Measurements from ENCODE around the gene SKAP2.

SKAP2 gene

GRCh38 chr7:26633557-26633956 lies 230.8 kb downstream of the SKAP2 start:
- DNase-seq (ENCODE audit: low read depth) = no peak

GRCh38 chr7:26631601-26632000 lies 232.8 kb downstream of the SKAP2 start:
- DNase-seq (ENCODE audit: low read depth) = no peak

GRCh38 chr7:26630941-26631580 lies 233.3 kb downstream of the SKAP2 start:
- DNase-seq (ENCODE audit: low read depth) = no peak

GRCh38 chr7:26630361-26630760 lies 234.0 kb downstream of the SKAP2 start:
- no peak for DNase-seq (ENCODE audit: low read depth)

GRCh38 chr7:26629696-26630095 lies 234.7 kb downstream of the SKAP2 start:
- DNase-seq (ENCODE audit: low read depth) = no peak

- no peak for DNase-seq (ENCODE audit: low read depth)
These were observed 236.5 kb downstream of the SKAP2 start for GRCh38 chr7:26627891-26628341.

- no peak for DNase-seq (ENCODE audit: low read depth)
These were observed 237.2 kb downstream of the SKAP2 start for GRCh38 chr7:26627221-26627620.

- no peak for DNase-seq (ENCODE audit: low read depth)
These were observed 237.7 kb downstream of the SKAP2 start for GRCh38 chr7:26626687-26627086.

GRCh38 chr7:26626156-26626555 lies 238.2 kb downstream of the SKAP2 start:
- no peak for DNase-seq (ENCODE audit: low read depth)

GRCh38 chr7:26625286-26625685 lies 239.1 kb downstream of the SKAP2 start:
- no peak for DNase-seq (ENCODE audit: low read depth)

- no peak for DNase-seq (ENCODE audit: low read depth)
These were observed 239.6 kb downstream of the SKAP2 start for GRCh38 chr7:26624839-26625238.

GRCh38 chr7:26624431-26624830 lies 240.0 kb downstream of the SKAP2 start:
- no peak for DNase-seq (ENCODE audit: low read depth)

GRCh38 chr7:26620352-26620751 lies 244.0 kb downstream of the SKAP2 start:
- no peak for DNase-seq (ENCODE audit: low read depth)

GRCh38 chr7:26619348-26619984 lies 244.9 kb downstream of the SKAP2 start:
- DNase-seq (ENCODE audit: low read depth) = no peak

GRCh38 chr7:26618898-26619297 lies 245.5 kb downstream of the SKAP2 start:
- DNase-seq (ENCODE audit: low read depth) = no peak

GRCh38 chr7:26618449-26618848 lies 245.9 kb downstream of the SKAP2 start:
- no peak for DNase-seq (ENCODE audit: low read depth)
